ENCODE measurements around the gene MBD6.
A peak's percentile ranks its signal among the peaks of the same experiment; 100 is the strongest.
"Not testable (repeated sequence)": the region's sequence is repeated elsewhere in the genome, so short reads cannot be mapped to it uniquely, and the experiment has no call there.

Gene MBD6

DNA sequence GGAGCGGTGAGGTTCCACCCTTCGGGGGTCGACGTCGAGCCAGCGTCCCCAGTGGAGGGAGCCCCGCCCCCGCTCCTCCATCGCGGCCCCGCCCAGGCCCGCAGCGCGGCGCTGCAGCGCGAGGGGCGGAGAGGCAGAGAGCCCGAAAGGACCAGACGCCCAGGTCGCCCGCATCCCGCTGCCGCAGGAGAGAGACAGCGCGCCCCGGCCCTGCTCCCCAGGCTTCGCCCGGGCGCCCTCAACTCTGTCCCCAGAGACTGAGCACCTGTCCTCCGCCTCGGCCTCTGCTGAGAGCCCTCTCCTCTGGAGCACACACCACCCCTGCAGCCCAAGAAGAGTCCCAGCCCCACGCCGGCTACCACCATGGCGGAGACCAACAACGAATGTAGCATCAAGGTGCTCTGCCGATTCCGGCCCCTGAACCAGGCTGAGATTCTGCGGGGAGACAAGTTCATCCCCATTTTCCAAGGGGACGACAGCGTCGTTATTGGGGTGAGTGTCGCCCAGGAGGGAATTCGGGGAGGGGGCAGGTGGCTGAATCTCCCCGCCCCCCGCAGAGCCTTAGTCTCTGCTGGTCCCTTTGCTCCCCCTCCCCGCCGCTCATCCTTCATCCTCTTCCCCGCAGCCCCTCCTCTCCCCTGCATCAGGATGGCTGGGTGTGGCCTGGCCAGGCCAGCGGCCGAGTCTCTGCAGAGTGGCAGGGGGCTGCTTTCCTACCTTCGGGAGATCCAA, 27.5 kb downstream of the MBD6 start, which contains the start of gene KIF5A:
Gene KIF5A (plus strand): TSS at position 136 of the 732 bp plus-strand sequence. CDS start 228 bp downstream, at position 364.
- peak; percentile 81 for DNase-seq (ENCODE audit: low spot score)

DNA sequence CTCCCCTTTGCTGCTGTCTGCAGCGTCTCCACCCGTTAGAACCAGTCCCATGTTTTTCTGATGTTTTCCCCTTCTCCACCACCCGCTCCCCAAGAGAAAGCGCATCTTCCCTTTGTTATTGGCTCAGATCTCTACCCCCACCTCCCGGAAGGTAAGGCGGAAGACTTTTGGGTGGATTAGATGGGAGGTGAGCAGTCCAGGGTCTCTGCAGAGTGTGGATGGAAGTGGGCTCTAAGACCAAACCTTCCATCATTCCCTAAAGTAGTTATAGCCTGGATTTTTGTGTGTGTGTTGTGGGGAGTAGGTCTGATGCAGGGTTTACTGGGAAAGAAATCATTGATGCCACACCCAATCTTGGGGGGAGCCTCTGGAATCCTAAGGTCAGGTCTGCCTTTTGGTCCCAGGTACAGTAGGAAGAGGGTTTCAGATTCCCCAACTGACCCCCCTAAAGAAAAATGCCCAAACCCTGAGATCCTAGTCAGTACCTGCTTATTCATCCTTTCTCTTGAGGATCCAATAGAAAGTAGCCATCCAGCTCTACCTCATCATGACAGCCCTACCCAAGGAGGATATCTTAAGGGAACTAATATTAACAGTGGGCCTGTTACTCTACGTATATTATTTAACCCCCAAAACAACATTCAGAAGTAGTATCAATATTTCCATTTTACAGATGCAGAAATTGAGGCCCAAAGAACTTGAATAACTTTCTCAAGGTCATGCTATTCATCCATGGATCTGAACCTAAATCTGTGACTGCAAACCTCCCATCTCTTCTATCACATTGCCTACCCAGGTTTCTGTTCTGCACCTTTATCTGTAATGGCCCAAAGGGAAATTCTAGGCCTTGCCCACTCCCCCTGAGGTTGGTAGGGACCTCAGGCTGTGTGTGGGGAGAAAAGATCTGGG, 28.3 kb downstream of the MBD6 start:
- DNase-seq (ENCODE audit: low spot score) = no peak

DNA sequence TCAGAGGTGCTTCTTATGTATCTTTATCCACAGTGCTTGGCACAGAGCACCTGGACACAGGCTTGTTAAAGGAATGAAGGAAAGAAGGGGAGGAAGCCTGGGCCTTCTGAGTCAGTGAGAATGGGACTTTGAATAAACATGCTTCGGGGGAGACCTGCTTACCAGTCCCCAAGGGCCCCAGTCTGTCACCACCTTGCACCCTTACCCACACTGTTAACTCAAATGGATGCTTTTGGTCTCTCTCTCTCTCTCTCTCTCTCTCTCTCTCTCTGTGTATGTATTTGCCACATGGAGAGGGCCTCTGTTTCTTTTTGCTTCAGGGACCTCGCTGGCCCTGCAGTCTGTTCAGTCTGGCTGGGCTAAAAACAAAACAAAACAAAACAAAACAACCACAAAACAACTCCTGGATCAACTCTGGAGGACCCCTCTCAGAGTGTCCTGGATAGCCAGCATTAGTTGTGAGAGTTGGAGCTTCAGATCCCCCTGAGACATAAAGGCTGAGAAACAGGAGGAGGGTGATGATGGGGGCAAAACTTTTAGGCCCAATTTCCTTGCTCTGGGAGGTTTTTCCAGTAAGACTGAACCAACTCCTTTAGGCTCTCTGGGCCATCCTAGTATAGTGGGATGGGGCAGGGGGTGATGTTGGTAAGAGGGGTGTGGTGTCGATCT, 29.1 kb downstream of the MBD6 start:
- no peak for DNase-seq (ENCODE audit: low spot score)

DNA sequence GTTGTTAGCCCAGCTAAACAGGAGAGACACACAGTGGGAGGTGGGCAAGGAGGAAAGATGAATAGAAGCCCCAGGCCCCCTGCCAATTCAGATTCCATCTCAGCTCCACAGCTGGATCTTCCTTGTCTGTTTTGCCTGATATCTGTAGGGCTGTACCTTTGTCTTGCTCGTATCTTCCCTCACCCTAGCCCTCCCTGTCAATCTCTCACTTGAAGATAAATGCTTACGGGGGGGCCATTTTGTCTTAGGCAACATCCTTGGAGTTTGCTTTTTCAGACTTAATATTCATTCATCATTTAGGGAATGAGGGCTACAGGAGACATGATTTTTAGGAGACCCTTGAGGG, 29.7 kb downstream of the MBD6 start:
- no peak for DNase-seq (ENCODE audit: low spot score)

DNA sequence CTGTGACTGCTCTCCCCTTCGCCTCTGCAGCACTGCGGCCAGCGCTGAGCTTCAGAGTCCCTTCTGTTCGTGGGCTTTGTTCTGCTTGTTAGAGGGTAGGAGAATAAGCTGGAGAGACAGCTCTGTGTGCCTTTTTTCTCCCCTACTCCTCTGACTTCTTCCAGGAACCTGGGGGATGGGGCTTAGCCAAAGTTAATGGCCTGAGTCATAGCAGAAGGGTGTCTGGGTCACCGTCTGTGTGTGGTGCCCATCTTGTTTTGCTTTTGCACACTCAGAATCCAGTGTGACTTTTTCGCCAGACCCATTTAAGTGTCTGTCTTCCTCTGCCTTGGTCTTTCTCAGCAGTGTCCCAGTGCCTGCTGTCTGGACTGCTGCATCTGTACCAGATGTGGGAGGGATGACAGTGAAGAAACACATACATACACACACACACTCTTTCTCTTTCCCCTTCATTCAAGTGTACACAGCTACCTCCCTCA, 30.2 kb downstream of the MBD6 start:
- DNase-seq (ENCODE audit: low spot score) = peak; percentile 48

DNA sequence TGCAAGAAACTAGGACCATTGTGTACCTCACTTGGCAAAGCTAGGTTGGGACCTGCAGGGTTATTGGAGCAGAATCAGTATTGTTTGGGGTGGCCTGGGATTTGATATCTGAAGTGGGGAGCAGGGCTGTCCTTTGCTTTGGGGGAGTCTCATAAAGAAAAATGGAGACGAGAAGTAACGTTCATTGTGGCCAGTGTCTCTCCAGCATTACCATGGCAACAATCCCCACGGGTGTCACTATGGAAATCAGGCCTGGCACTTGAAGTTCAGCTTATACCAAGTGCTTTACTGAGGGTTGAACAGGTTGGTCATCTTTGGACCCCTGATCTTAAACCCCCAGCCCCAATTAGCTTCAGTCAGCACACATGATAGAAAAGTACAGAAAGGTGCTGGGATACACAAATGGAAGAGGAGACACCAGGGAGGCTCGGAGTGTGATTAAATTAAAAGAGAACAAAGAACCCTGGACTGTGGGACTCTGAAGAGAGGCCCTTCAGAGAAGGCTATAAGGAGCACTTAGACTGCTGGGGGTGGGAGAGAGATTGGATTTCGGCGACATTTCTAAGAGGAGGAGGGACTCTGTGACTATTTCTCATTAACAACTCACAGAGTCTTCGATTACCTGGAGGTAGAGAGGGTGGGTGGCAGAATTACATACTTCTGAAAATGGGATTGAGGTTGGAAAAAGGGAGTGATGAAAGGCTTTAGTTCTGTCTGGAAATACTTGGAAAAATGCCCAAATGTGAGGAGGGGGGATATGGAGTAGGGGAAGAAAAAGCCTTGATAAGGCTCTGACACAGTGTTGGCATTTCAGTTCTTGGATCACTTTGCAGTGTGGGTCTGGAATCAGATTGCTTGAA, 30.9 kb downstream of the MBD6 start:
- DNase-seq (ENCODE audit: low spot score) = no peak

DNA sequence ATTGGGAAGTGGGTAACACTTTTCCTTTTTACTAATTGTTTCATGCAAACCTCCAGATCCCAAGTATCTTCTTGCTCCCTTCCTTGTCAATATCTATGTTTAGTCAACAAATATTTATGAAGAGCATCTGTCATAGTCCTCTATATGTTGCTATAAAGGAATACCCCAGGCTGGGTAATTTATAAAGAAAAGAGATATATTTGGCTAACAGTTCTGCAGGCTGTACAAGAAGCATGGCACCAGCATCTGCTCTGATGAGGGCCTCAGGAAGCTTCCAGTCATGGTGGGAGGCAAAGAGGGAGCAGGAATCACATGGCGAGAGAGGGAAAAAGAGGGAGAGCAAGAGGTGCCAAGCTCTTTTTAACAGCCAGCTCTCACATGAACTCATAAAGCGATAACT, 31.8 kb downstream of the MBD6 start:
- no peak for DNase-seq (ENCODE audit: low spot score)

DNA sequence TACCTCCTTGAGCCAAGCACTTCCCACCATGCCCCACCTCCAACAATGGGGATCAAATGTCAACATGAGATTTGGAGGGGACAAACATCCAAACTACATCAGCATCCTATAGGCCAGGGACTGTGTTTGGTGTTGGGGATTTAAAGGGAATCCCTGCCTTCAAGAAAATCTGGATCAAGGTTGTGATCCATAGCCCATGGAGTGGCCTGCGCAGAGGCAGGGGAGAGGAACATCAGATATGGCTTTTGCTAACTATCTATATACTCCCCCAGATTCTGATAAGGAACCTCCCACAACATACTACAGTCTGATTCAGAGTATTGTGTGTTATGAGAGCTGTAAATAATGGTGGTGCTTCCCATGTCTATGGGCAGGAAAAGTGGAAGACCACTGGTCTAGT, 32.3 kb downstream of the MBD6 start:
- no peak for DNase-seq (ENCODE audit: low spot score)

DNA sequence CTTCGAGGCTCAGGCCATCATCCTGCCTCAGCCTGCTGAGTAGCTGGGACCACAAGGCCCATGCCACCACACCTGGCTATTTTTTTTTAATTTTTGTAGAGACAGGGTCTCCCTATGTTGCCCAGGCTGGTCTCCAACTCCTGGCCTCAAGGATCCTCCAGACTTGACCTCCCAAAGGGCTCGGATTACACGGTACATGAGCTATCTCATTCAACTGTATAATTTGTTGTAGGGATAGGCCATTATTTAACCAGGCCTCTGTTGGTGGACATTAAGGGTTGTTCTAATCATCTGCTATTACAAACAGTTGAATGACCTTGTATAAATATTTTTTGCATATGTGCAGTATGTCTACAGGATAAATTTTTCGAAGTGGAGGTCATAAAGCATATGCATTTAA, 36.2 kb downstream of the MBD6 start:
- no peak for DNase-seq (ENCODE audit: low spot score)

DNA sequence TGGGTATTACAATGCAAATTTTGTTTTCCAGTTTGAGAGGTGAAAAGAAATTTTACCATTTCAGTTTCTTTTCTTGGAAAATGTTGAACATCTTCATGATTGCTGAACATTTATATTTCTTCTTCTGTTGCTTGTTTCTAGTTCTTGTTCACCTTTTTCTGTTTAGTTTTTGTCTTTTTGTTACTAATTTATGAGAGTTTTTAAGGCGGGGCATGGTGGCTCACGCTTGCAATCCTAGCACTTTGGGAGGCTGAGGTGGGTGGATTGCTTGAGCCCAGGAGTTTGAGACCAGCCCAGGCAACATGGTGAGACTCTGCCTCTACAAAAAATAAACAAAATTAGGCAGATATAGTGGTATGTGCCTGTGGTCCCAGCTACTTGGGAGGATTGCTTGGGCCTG, 37.9 kb downstream of the MBD6 start:
- DNase-seq (ENCODE audit: low spot score) = no peak

DNA sequence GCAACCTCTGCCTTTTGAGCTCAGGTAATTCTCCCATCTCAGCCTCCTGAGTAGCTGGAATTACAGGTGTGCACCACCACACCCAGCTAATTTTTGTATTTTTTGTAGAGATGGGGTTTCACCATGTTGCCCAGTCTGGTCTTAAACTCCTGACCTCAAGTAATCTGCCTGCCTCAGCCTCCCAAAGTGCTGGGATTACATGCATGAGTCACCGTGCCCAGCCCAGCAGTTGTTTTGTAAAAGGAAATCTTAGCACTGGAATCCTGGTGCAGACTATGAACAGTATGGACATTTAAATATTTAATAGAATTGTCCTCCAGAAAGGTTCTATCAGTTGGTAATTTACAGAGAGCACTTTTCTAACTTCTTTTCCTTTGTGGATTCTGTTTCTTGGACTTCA, 38.5 kb downstream of the MBD6 start:
- DNase-seq (ENCODE audit: low spot score) = not testable (repeated sequence)

DNA sequence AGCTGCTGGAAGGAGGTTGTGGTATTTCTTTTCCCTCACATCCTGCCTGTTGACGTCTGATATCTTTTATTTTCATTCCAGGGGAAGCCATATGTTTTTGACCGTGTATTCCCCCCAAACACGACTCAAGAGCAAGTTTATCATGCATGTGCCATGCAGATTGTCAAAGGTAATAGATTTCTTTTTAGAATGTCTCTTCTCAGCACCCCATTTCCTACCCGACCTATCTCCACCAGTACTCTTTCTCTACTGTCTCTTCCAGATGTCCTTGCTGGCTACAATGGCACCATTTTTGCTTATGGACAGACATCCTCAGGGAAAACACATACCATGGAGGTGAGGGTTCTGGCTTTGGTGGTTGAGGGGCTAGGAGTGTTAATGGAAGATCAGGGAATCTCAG, 40.7 kb downstream of the MBD6 start:
- DNase-seq (ENCODE audit: low spot score) = no peak

DNA sequence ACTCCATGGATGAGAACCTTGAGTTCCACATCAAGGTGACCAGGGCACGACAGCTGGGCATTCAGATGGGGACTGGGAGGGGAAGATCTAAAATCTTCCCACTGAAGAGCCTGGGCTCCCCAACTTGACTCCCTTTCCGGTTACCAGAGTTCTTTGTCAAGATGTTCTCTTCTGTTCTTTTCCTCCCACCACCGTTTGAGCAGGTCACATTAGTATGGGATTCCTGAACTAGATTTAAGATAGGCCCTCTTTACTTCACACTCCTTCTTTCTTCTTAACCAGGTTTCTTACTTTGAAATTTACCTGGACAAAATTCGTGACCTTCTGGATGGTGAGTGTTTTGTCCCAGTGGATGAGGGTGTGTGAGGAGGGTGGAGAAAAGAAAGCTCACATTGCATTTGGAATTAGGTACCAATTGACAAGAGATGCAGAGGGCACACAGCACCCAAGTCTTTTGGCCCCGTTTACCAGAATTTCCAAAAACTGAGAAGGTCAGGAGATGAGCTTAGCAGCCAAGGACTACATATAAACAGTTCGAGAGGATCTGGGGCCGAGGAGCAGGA, 41.6 kb downstream of the MBD6 start:
- no peak for DNase-seq (ENCODE audit: low spot score)

DNA sequence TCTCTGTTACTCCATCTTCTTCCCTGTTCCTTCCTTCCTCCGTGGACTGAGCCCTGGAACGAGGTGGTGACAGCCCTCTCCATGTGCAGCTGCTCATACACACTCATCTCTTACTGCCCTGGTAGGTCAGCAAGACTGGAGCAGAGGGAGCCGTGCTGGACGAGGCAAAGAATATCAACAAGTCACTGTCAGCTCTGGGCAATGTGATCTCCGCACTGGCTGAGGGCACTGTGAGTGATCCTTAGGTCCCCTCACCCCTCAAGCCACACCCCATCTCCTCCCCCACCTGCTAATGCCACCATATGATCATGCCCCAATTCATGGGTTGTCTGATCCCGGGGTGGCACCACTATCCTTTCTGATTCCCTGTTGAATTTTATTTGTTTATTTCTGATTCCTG, 46.2 kb downstream of the MBD6 start:
- no peak for DNase-seq (ENCODE audit: low spot score)

DNA sequence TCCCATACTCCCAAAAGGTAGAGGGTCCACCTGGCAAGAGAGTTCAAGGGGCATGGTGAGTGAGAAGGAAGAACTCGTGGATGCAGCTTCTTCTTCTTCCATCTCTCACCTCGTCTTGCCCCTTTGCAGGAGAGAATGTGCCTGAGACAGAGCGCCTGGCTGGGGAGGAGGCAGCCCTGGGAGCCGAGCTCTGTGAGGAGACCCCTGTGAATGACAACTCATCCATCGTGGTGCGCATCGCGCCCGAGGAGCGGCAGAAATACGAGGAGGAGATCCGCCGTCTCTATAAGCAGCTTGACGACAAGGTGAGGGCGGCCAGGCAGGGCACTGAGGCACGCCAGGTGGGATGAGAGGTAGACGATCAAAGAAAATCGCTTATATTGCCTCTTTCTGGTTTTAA, 47.2 kb downstream of the MBD6 start:
- no peak for DNase-seq (ENCODE audit: low spot score)

DNA sequence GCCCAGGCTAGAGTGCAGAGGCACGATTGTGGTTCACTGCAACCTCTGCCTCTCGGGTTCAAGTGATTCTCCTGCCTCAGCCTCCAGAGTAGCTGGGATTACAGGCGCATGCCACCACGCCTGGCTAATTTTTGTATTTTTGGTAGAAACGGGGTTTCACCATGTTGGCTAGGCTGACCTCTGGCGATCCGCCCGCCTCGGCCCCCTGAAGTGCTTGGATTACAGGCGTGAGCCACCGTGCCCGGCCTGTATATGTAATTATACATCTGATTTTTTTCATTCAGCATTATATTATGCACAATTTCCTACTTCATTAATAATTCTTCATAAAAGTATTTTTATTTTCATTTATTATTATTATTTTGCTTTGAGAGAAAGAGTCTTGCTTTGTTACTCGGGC, 47.8 kb downstream of the MBD6 start:
- DNase-seq (ENCODE audit: low spot score) = not testable (repeated sequence)

DNA sequence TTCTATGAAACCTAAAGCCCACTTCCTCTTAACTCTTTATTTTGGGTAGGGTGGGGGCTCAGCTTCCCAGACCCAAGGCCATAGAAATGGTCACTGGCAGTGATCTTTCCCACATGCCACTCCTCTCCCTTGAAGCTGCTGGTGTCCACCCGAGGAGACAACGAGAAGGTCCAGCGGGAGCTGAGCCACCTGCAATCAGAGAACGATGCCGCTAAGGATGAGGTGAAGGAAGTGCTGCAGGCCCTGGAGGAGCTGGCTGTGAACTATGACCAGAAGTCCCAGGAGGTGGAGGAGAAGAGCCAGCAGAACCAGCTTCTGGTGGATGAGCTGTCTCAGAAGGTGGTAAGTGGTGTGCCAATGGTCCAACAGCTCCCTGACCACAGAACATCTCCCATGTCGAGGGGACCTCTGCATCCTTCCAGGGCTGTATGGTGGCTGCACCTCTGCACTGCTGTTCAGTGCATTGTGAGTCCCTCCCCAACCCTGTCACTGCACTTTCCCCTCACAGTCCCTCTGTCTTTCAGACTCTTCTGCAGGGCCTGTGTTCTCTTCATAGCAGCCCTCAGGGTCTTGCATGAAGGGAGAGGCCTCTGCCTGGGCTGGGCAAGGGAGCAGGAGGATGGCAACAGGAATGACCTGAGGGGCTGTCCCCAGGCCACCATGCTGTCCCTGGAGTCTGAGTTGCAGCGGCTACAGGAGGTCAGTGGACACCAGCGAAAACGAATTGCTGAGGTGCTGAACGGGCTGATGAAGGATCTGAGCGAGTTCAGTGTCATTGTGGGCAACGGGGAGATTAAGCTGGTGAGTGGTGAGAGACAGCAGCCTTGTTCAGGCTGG, 49.5 kb downstream of the MBD6 start:
- DNase-seq (ENCODE audit: low spot score) = no peak

DNA sequence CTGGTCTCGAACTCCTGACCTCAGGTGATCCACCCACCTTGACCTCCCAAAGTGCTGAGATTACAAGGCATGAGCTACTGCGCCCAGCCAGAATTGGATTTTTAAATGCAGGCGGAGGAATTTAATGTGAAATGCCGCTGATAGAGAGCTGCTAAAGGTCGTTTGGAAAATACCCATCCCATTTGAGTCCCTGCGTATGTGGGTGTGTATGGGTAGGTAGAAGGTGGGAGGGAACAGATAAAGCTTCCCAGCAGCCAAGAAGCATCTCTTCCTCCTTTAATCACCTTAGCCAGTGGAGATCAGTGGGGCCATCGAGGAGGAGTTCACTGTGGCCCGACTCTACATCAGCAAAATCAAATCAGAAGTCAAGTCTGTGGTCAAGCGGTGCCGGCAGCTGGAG, 52.2 kb downstream of the MBD6 start:
- DNase-seq (ENCODE audit: low spot score) = no peak

DNA sequence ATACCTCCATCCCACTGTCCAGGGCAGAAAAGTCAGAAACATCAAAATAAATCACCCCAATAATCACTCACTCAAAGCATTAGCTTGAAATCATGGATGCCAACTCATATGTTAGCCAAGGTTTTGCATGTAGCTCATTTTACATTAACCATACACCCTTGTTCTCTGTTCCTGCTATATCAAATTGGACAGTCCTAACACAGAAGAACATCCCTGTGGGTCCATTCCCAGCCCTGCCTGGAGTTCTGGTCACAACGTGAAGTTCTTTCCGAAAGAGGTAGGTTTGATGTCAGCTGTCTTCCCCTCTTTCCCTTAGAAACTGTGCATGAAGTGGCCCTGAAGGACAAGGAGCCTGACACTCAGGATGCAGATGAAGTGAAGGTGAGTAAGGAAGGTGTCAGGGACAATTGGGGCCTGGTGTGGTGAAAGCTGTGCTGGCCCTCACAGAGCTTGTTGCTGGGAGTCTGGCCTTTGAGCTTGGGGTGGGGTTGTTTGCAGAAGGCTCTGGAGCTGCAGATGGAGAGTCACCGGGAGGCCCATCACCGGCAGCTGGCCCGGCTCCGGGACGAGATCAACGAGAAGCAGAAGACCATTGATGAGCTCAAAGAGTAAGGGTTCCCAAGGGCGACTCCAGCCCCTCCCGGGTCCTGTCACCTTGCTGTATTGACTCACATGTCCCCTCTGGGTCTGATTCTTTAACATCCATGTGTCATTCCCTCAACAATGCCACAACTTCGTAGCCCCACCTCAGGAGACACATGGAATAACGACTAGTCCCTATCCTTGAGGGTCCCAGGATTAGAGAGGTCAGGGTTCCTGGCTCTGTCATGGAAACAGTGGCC, 53.4 kb downstream of the MBD6 start:
- no peak for DNase-seq (ENCODE audit: low spot score)
